BE2C (cell line): ENCODE measurements around the gene ENOX1.
A peak's percentile ranks its signal among the peaks of the same experiment; 100 is the strongest.

Experiments
- DNase-seq: peaks from one replicate; pipeline ENCODE4 v3.0.0-alpha.2; 2020
- H3K27me3 ChIP-seq: fragments of 250-450 bp; sonication (Bioruptor Pico); 2 replicates; pipeline ENCODE4 v1.5.1; 2020; ENCODE audit warnings: mild to moderate bottlenecking
- H3K36me3 ChIP-seq: fragments of 250-450 bp; sonication (Bioruptor Pico); 2 replicates; pipeline ENCODE4 v1.5.1; 2020; ENCODE audit warnings: mild to moderate bottlenecking
- H3K4me1 ChIP-seq: fragments of 250-450 bp; sonication (Bioruptor Pico); 2 replicates; pipeline ENCODE4 v1.5.1; 2020
- H3K4me3 ChIP-seq: 2 replicates; pipeline ENCODE4 v1.5.1; 2011; ENCODE audit warnings: low read depth, low read length
- H3K9me3 ChIP-seq: fragments of 250-450 bp; sonication (Bioruptor Pico); 2 replicates; pipeline ENCODE4 v1.5.1; 2020
- TF ChIP-seq, protein P1 (sequence below): IDR thresholded peaks from 2 replicates; pipeline ENCODE4 v1.5.1; 2012; ENCODE audit warnings: mild to moderate bottlenecking, low read depth, low read length

Gene ENOX1

DNA sequence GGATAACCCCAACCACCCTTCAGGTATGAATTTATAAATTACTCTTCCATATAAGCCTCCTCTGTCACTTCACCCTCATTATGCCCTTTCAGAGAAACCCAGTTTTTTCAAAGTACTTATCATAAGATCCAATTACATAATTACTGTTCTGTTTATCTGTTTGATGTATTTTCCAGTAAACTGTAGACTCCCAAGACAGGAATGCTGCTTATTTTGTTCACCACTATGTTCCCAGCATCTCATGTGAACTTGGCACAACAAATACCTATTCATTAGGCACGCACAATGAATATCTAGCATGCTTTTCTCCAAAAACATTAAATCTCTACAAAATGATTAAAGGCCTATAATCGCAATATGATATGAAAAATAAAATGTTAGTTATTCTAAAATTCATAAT is 13.2 kb downstream of the ENOX1 start:
- DNase-seq: no peak
- no peaks in the 10 kb centered on the region for H3K36me3 ChIP-seq
- H3K4me1 ChIP-seq: peaks cover 29% of the 10 kb centered on the region
- H3K27me3 ChIP-seq: no peaks in the 10 kb centered on the region
- H3K9me3 ChIP-seq: no peaks in the 10 kb centered on the region; the same call in 1 of the 2 replicates
- TF ChIP-seq, protein P1, sequence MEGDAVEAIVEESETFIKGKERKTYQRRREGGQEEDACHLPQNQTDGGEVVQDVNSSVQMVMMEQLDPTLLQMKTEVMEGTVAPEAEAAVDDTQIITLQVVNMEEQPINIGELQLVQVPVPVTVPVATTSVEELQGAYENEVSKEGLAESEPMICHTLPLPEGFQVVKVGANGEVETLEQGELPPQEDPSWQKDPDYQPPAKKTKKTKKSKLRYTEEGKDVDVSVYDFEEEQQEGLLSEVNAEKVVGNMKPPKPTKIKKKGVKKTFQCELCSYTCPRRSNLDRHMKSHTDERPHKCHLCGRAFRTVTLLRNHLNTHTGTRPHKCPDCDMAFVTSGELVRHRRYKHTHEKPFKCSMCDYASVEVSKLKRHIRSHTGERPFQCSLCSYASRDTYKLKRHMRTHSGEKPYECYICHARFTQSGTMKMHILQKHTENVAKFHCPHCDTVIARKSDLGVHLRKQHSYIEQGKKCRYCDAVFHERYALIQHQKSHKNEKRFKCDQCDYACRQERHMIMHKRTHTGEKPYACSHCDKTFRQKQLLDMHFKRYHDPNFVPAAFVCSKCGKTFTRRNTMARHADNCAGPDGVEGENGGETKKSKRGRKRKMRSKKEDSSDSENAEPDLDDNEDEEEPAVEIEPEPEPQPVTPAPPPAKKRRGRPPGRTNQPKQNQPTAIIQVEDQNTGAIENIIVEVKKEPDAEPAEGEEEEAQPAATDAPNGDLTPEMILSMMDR: no peak
- H3K4me3 ChIP-seq: no peak overlapping the region

DNA sequence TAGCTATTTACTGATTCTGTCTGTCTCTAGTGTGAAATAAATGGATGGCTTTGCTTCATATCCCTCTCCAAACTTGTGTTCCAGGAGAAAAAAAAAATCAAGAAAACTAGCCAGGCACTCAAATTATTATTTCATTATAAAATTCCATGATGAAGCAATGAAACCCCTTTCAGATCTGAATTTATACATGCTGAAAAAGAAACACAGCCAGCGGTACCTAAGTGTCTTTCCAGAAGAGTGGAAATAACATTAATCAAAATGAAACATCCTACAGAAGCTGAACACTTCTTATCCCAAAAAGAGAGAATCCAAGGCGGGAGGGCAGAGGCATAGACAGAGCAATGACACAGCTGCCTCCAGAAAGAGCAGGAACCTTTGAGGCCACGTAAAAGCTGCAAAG is 15.9 kb downstream of the ENOX1 start:
- TF ChIP-seq, protein P1: no peak
- no peaks in the 10 kb centered on the region for H3K27me3 ChIP-seq
- DNase-seq: no peak
- no peaks in the 10 kb centered on the region; the same call in 1 of the 2 replicates for H3K9me3 ChIP-seq
- peaks cover 33% of the 10 kb centered on the region for H3K4me1 ChIP-seq
- no peak overlapping the region for H3K4me3 ChIP-seq
- H3K36me3 ChIP-seq: no peaks in the 10 kb centered on the region

DNA sequence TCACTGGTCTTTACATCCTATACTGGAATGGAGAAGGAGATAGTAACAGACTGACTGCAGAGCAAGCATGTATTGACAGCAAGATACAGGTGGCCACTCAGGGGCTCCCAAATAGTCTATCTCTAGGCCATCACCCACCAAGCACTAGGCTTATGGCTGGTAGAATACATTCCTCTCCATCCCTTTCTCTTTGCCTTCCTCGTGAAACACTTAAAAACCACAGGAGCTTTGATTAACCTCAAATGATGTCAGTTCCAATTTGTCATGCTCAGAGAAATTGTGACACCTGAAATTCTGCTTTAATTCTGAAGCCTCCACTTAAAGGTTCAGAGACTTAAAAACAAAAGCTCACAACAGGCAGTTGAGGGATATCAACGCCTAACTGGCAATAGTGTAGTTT is 17.2 kb downstream of the ENOX1 start:
- H3K4me3 ChIP-seq: no peak overlapping the region
- DNase-seq: no peak
- peaks cover 42% of the 10 kb centered on the region for H3K4me1 ChIP-seq

DNA sequence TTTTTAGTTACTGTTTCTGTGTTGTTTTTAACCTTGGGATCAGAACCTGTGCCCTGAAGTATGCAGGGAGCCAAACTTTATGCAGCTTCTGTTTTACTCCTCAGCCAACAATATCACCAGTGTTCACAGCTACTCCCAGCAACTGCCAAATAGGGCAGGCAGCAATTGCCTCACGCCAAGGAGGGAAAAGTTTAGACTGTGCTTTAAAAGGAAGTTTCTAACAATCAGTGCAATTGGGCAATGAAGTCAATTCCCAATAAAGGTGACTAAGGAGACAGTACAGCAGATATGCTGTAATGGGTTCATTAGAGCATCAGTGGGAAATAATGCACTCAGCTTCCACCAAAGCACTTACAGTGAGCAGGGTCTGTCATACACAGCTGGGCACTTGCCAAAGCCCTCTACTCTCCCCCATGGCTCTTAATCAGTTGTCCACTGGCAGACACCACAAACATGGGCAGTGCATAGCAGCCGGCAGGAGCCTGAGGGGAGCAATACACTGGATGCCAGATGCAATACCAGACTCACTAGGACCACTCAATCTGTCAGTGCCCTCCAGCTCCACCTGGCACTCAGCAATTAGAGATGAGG is 19.3 kb downstream of the ENOX1 start:
- TF ChIP-seq, protein P1: no peak
- Histone ChIP-seq H3K9me3 (no peaks in the 10 kb centered on the region; the same call in 1 of the 2 replicates), H3K36me3 (no peaks in the 10 kb centered on the region), H3K27me3 (no peaks in the 10 kb centered on the region), H3K4me1 (peaks cover 56% of the 10 kb centered on the region), H3K4me3 (peak overlapping the region; percentile 5; the same call in 1 of the 2 replicates)
- peak; percentile 95 for DNase-seq

More for the DNA sequence above, 17.2 kb downstream of the ENOX1 start:
- no peaks in the 10 kb centered on the region for H3K36me3 ChIP-seq
- no peaks in the 10 kb centered on the region for H3K27me3 ChIP-seq
- no peaks in the 10 kb centered on the region; the same call in 1 of the 2 replicates for H3K9me3 ChIP-seq
- TF ChIP-seq, protein P1: no peak

DNA sequence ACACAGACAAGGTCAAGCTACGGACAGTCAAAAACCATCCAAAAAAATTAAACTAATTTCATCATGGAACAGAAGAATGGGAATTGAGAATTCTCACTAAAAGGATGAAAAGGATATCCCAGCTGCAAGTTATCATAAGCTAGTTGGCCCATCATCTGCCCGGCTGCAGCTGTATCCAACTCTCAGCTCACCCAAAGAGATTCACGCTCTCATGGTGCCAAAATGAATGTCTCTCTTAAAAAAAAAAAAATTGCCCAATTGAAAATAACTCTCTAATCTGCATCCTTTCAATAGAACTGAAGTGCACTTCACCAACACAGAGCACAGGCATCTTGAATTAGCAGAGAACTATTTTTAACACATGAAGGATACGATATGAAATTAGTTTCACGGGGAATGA is 20.0 kb downstream of the ENOX1 start:
- TF ChIP-seq, protein P1: no peak
- no peaks in the 10 kb centered on the region; the same call in 1 of the 2 replicates for H3K9me3 ChIP-seq
- DNase-seq: no peak
- H3K4me1 ChIP-seq: peaks cover 56% of the 10 kb centered on the region
- H3K27me3 ChIP-seq: no peaks in the 10 kb centered on the region
- no peaks in the 10 kb centered on the region for H3K36me3 ChIP-seq
- peak overlapping the region; percentile 5; the same call in 1 of the 2 replicates for H3K4me3 ChIP-seq

DNA sequence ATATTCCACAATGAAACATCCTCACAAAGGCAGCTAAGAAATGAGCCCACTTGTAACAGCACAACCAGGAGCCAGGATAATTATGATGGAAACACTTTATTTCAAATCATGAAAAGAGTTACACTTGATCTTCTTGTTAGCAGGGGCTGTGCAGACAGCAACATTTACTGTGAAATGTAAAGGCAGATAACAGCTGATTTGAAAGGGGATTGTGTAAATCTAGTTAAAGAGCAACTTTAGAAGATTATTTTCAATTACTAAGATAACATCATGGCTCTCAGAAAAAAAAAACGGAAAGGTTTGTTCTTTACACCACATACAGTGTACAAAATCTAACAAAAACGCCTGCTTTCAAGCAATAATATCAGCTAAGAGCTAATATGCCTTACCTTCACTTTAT is 22.4 kb downstream of the ENOX1 start:
- no peak overlapping the region for H3K4me3 ChIP-seq
- no peaks in the 10 kb centered on the region for H3K36me3 ChIP-seq
- no peaks in the 10 kb centered on the region; the same call in 1 of the 2 replicates for H3K9me3 ChIP-seq
- DNase-seq: no peak
- TF ChIP-seq, protein P1: no peak
- no peaks in the 10 kb centered on the region for H3K27me3 ChIP-seq
- H3K4me1 ChIP-seq: peaks cover 48% of the 10 kb centered on the region
